ENCODE data around the gene PCSK6.

The PCSK6 gene

DNA sequence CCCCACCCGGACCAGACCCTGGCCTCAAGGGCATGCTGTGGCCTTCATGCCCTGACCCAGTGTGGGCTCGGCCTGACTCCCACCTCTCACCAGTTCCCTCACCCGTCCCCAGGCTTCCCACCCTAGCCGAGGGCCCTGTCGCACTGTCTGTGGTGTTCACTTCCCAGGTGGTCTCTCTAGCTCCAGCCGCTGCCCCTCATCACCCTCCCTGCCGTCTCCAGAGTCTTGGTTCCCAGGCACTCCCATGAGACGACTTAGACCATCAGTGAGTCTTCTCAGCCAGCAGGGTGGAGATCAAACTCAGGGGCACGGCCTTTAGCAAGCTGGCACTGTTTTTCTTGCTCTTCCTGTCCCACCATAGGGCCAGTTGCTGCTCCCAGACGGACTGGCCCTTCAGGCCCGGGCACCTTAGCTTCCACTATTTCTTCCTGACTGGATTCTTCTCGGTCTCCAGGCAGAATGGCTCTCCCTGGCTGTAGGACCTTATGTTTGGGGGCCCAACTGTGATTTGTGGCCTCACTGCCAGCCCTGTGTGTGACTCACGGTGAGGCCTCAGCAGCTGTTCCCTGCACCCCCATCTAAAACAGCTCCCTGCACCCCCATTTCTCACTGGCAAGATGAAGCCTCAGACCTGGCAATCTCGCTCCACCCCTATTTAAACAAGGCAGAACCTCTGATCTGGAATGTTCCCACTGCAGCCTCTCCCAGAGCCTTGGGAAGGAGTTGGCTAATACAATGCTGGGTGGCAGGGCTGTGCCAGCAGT is 9.4 kb upstream of the PCSK6 start:
- DNase-seq = no peak

DNA sequence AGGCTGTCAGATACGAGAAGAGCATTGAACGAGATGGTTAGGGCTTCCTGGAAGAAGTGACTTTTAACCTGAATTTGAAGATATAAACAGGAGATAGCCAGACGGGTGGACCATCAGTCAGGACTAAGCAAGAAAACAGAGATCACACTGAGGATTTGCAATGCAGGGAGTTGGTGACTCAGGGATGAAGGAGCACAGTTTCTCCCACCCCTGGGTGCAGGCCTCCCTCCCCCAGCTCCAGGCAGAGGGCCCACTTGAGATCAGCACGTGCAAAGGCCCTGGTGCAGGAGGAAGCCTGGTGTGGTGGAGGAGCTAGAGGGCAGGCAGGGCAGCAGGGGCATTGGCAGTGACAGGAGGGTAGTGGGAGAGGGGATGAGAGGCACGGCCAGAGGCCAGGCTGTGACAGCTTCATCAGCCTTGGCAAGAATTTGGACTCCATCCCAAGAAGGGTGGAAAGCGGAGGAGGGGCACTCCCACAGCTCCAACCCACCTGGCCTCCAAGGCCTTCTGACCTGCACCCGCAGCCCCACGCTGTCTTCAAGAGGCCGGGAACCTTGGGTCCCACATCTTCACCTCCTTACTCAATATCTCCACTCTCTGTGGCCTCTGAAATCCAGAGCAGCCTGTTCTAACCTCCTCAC is 8.7 kb upstream of the PCSK6 start:
- no peak for DNase-seq

DNA sequence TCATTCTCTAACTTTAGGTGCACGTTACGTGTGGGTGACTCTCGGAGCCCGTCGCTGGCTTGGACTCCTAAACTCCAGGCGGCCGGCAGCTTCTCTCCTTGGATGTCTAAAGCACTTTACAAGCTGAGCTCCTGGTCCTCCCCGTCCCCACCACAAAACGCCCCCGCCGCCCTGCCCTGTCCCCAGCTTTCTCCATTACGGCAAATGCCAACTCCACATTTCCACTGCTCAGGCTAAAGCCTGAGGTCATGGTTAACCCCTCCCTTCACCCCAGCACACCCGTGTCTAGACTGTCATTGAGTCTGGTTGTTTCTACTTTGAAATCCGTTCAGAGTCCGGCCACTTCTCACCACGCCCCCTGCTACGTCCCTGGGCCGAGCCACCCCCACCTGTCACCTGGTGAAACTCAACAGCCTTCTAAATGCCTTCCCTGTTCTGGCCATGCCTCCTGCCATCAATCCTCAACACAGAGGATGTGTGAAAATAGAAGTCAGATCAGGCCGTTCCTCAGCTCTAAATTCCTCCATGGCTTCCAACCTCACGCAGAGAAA is 8.1 kb upstream of the PCSK6 start:
- no peak for DNase-seq

GRCh38 chr15:101497017-101497416 is 7.5 kb upstream of the PCSK6 start:
- DNase-seq = no peak

- DNase-seq = no peak
Measured at GRCh38 chr15:101496198-101496986, 6.9 kb upstream of the PCSK6 start.

DNA sequence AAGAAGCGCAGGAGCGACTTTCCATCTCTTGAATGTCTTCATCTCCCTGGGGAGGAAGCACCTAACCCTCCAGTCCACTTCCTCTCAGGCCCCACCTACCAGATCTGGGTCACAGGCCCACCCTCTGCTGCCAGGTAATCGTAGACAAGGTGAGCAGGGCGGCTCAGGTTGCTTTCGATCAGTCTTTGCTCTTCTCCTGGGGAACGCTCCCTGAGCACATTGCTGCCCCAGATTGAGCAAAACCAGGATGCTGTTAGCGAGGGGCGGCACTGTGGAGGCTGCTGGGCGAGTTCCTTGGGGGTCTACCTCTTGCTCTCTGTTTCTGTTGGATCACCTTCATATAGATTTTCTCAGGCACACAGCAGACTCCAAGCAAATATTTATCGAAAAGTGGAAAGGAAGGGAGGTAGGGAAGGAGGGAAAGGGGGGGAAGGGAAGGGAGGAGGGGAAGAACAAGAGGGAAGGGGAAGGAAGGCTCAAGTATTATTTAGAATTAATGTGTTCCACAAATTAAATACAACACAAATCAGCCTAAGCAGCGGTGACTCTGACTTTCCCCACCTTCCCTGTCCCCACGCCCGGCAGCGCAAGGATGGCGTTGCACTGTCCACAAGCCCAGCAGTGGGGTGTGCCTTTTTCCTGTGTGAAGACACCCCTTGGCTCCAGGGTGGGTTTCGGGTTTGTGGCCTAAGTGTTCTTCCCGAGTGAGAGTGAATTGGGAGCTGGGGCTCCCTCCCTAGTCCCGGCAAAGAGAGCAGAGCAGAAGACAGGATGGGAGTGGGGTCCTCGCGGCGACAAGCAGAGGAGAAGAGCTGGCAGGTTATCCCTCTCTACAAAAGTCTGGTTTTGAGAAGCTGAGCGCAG is 6.1 kb upstream of the PCSK6 start:
- no peak for DNase-seq

- DNase-seq = no peak
Measured at GRCh38 chr15:101494251-101494796, 4.8 kb upstream of the PCSK6 start.

DNA sequence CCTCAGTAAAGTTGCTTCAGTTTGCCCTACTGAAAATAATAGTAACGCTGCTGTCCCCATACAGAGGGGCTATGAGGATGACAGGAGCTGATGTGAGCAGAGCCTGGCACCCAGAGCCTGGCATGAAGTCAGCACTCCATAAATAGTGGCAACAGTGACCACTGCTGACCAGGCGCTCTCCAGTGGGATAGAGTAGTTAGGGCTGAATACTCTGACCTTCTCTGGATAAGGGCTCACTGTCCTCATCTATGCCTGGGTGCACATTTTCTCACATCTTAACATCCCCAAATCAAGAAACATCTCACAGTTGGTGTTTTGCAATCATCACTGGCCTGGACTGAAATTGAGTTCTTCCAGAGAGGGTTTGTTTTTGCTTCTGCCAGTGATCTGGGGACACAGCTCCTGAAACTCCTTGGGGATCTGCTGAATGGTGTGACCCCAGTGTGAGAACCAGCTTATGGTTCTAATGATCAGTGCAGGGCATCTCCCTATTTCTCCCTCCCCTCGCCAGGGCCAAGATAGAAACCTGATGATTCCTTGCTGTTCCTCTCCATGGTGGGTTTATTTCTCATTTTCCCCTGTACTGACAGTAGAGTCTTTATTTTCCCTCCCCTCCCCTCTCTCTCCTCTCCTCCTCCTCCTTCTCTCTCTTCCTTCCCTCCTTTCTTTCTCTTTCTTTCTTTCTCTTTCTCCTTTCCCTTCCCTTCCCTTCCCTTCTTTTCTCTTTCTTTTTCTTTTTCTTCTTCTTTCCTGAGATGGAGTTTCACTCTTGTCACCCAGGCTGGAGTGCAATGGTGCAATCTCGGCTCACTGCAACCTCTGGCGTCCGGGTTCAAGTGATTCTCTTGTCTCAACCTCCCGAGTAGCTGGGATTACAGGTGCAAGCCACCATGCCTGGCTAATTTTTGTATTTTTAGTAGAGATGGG is 3.5 kb upstream of the PCSK6 start:
- no peak for DNase-seq

DNA sequence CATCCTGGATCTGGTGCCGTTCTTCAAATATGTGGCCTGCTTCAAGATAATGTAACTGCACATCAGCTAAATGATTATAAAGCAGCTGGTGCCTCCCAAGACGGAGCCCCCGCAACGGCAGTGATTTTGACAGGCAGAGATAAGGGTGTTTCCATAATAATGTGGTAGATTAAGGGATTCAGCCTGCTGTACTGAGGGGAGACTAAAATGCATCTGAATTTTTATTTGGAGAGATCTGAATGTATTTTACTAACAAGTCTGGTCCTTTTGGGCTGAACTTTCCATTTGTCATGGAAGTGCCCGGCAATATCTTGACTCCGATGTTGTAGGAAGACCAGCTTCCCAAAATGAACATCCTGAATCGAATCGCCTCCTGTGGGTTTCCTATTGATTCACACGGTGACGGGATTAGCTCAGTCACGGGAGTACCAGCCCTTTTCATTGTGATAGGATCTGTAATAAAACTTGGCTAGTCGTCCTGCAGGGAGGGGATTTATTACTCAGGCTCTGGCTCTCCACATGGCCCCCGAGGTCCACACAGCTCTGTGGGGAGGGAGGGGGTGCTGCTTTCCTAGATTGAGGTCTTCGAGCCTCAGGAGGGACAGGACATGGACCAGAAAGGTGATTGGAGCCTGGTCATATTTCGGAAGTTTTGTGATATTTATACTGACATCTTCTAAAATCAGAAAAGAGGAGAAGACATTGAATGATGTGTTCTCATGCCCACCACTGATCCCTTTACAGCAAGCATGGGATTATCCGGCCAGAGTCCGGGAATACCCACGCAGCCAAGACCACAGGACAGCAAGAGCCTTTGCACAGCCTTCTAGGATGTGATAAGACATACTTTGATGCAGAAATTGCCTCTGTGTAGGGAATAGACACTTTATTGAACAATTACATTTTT is 2.5 kb upstream of the PCSK6 start:
- no peak for DNase-seq

DNA sequence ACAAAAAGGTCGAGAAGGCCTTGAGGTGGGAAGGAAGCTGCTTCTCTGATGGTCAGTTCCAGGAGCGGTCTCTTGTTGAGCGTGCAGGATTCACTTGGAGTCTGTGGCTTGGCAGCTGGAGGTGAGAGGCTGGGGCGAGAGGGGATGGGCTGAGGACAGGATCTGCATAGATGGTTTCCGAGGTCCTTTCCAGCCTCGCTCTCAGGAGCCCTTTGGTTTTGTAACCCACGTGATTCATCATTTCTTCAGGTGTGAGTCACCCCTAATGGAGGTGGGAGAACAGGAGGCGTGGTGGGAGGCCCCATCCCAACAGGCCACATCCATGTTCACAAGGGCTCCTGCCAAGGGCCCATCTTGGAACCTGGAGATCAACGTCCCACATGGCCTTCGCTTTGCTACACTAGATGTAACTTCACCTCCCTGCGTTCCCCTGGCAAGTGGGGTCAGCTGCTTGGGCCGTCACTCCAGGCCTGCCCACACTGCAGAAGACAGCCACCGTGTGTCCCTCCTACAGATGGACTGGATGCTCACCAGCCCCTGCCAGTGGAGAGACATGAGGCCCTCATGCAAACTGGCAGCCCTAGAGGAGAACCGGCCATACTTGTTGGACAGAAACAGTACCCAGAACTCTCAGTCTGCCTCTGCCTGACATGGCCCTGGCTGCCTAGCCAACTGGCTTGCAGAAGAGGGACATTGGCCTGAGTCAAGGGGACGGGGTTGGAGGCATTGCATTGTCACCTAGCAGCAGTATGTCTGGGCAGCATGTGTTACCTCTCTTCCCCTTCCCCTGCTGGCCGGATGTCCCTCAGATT is 1.6 kb upstream of the PCSK6 start:
- DNase-seq = no peak

- no peak for DNase-seq
Measured at GRCh38 chr15:101490408-101490891, 943 bp upstream of the PCSK6 start.

- DNase-seq = no peak
Measured at GRCh38 chr15:101489237-101489598, 289 bp downstream of the PCSK6 start.

- DNase-seq = no peak
Measured at GRCh38 chr15:101488300-101489164, 975 bp downstream of the PCSK6 start.

- no peak for DNase-seq
Measured at GRCh38 chr15:101486696-101487459, 2.6 kb downstream of the PCSK6 start.

- DNase-seq = no peak
Measured at GRCh38 chr15:101483462-101483861, 6.0 kb downstream of the PCSK6 start.

- DNase-seq = no peak
Measured at GRCh38 chr15:101482526-101483371, 6.8 kb downstream of the PCSK6 start.
